Epidermal melanocyte (primary cell): ENCODE data around the gene TBX15.
"Not testable (repeated sequence)": the region's sequence is repeated elsewhere in the genome, so short reads cannot be mapped to it uniquely, and the experiment has no call there.

Experiments used
- DNase-seq: peaks from one replicate; pipeline ENCODE4 v3.0.0; 2011; ENCODE audit warnings: low spot score; ENCODE audit not compliant: insufficient read length

Gene TBX15

GRCh38 chr1:118960567-118961136, 27.5 kb downstream of the TBX15 start:
- no peak for DNase-seq

- no peak for DNase-seq
Observed at GRCh38 chr1:118960026-118960561, 28.0 kb downstream of the TBX15 start.

GRCh38 chr1:118958937-118959631, 29.1 kb downstream of the TBX15 start:
- DNase-seq, result no peak

GRCh38 chr1:118958140-118958539, 30.0 kb downstream of the TBX15 start:
- DNase-seq, result no peak

GRCh38 chr1:118957579-118957978, 30.6 kb downstream of the TBX15 start:
- DNase-seq, result not testable (repeated sequence)

- no peak for DNase-seq
Observed at GRCh38 chr1:118954301-118954905, 33.7 kb downstream of the TBX15 start.

GRCh38 chr1:118951270-118951936, 36.7 kb downstream of the TBX15 start:
- DNase-seq, result no peak

GRCh38 chr1:118949315-118949714, 38.8 kb downstream of the TBX15 start:
- DNase-seq, result no peak

GRCh38 chr1:118948846-118949245, 39.3 kb downstream of the TBX15 start:
- DNase-seq, result no peak

- no peak for DNase-seq
Observed at GRCh38 chr1:118948351-118948750, 39.8 kb downstream of the TBX15 start.

GRCh38 chr1:118947790-118948189, 40.4 kb downstream of the TBX15 start:
- DNase-seq, result no peak

GRCh38 chr1:118947003-118947765, 41.0 kb downstream of the TBX15 start:
- DNase-seq, result no peak

GRCh38 chr1:118945489-118945888, 42.7 kb downstream of the TBX15 start:
- DNase-seq, result peak; percentile 19

GRCh38 chr1:118944546-118944945, 43.6 kb downstream of the TBX15 start:
- DNase-seq, result no peak

- no peak for DNase-seq
Observed at GRCh38 chr1:118944133-118944532, 44.0 kb downstream of the TBX15 start.

- no peak for DNase-seq
Observed at GRCh38 chr1:118940957-118941356, 47.2 kb downstream of the TBX15 start.

- no peak for DNase-seq
Observed at GRCh38 chr1:118937413-118938072, 50.6 kb downstream of the TBX15 start.

GRCh38 chr1:118934706-118935105, 53.4 kb downstream of the TBX15 start:
- DNase-seq, result no peak

GRCh38 chr1:118933051-118933781, 54.9 kb downstream of the TBX15 start:
- DNase-seq, result no peak

GRCh38 chr1:118931876-118932275, 56.3 kb downstream of the TBX15 start:
- DNase-seq, result no peak
